SU-DHL-6 (cell line): ENCODE results near the gene LRRC8A.

Experiments
- H2AFZ ChIP-seq: fragments of 200-600 bp; sonication (generic); 2 replicates; pipeline ENCODE4 v1.6.1; 2014; ENCODE audit warnings: low read depth, mild to moderate bottlenecking, moderate library complexity, mixed read lengths, antibody characterized with exemption, low read length; ENCODE audit not compliant: severe bottlenecking
- H3F3A ChIP-seq: fragments of 200-600 bp; shearing (Covaris generic); 2 replicates; pipeline ENCODE4 v1.6.0; 2016; ENCODE audit warnings: antibody characterized with exemption, mild to moderate bottlenecking; ENCODE audit not compliant: insufficient read depth
- H3K27ac ChIP-seq: fragments of 200-600 bp; sonication (generic); 2 replicates; pipeline ENCODE4 v1.5.1; 2016; ENCODE audit warnings: low read depth, mild to moderate bottlenecking, low read length, moderate library complexity, mixed read lengths
- H3K27me3 ChIP-seq: fragments of 200-600 bp; sonication (generic), shearing (Covaris generic); 2 replicates; pipeline ENCODE4 v1.6.0; 2014; ENCODE audit warnings: mild to moderate bottlenecking, low read length
- H3K36me3 ChIP-seq: fragments of 200-600 bp; sonication (generic); 2 replicates; pipeline ENCODE4 v1.6.1; 2014; ENCODE audit warnings: mild to moderate bottlenecking, low read length, mixed read lengths
- H3K4me2 ChIP-seq: fragments of 300-600, 200-600 bp; shearing (Covaris generic), sonication (generic); 2 replicates; pipeline ENCODE4 v1.6.0; 2014; ENCODE audit warnings: low read length, low read depth, mild to moderate bottlenecking; ENCODE audit not compliant: poor library complexity, severe bottlenecking
- H3K4me3 ChIP-seq: fragments of 200-600 bp; sonication (generic); 2 replicates; pipeline ENCODE4 v1.5.1; 2014; ENCODE audit warnings: antibody characterized with exemption, low read length, mild to moderate bottlenecking, mixed read lengths; ENCODE audit not compliant: insufficient read depth, poor library complexity, severe bottlenecking
- H3K79me2 ChIP-seq: fragments of 200-600 bp; sonication (generic); 2 replicates; pipeline ENCODE4 v1.6.1; 2014; ENCODE audit warnings: mild to moderate bottlenecking, low read length, moderate library complexity; ENCODE audit not compliant: insufficient read depth
- H3K9ac ChIP-seq: fragments of 200-600 bp; sonication (generic); 2 replicates; pipeline ENCODE4 v1.7.0; 2014; ENCODE audit warnings: mild to moderate bottlenecking, low read length
- H3K9me2 ChIP-seq: fragments of 200-600 bp; sonication (generic); replicated peaks from 2 replicates; pipeline ENCODE4 v1.6.1; 2014; ENCODE audit warnings: low read length; ENCODE audit not compliant: insufficient read depth
- H3K9me3 ChIP-seq: fragments of 200-600 bp; sonication (generic); 2 replicates; pipeline ENCODE4 v1.6.1; 2014; ENCODE audit warnings: low read length, mixed read lengths; ENCODE audit not compliant: insufficient read depth
- H4K20me1 ChIP-seq: fragments of 200-600 bp; sonication (generic); 2 replicates; pipeline ENCODE4 v1.6.1; 2014; ENCODE audit warnings: low read depth, mild to moderate bottlenecking, antibody characterized with exemption, low read length, moderate library complexity, mixed read lengths
- EZH2phosphoT487 ChIP-seq: fragments of 200-600 bp; sonication (generic), shearing (Covaris generic); conservative IDR thresholded peaks from 2 replicates; pipeline ENCODE4 v1.6.1; 2018; ENCODE audit warnings: mild to moderate bottlenecking, antibody characterized with exemption, low read length, moderate library complexity, mixed read lengths
- TF ChIP-seq, protein P1 (sequence below): fragments of 200-600 bp; sonication (generic); IDR thresholded peaks from one replicate; pipeline ENCODE4 v1.5.1; 2017; ENCODE audit warnings: antibody characterized with exemption, mild to moderate bottlenecking, low read length, moderate library complexity; ENCODE audit not compliant: insufficient read depth, poor library complexity, severe bottlenecking

Gene LRRC8A

DNA sequence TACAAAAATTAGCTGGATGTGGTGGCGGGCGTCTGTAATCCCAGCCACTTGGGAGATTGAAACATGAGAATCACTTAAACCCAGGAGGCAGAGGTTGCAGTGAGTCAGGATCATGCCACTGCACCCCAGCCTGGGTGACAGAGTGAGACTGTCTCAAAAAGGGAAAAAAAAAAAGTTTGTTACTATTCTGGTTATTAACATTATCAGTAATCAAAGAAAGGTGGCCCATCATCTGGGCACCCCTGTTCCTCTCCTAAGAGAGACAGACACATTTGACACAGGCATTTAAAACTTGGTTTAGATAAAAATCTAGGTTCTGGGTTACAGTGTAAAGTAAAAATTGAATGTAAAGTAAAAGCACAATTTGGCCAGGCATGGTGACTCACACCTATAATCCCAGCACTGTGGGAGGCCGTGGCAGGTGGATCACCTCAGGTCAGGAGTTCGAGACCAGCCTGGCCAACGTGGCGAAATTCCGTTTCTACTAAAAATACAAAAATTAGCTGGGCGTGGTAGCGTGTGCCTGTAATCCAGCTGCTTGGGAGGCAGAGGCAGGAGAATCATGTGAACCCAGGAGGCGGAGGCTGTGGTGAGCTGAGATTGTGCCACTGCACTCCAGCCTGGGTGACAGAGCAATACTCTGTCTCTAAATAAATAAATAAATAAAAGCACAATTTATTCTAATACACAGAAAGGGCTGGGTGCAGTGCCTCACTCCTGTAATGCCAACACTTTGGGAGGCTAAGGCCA, 22.1 kb downstream of the LRRC8A start:
- Histone ChIP-seq H3K9me3 (no peaks in the 10 kb centered on the region), H3K27me3 (no peaks in the 10 kb centered on the region), H3K9ac (no peak overlapping the region), H3K4me2 (no peak overlapping the region), H3K4me3 (no peak overlapping the region), H3K27ac (no peak overlapping the region), H3K36me3 (no peaks in the 10 kb centered on the region), H4K20me1 (no peaks in the 10 kb centered on the region), H3K9me2 (no peaks in the 10 kb centered on the region), H3F3A (no peaks in the 10 kb centered on the region), H2AFZ (no peak overlapping the region), H3K79me2 (peaks cover 13% of the 10 kb centered on the region; the same call in 1 of the 2 replicates)
- no peak for TF ChIP-seq EZH2phosphoT487
- TF ChIP-seq, protein P1, sequence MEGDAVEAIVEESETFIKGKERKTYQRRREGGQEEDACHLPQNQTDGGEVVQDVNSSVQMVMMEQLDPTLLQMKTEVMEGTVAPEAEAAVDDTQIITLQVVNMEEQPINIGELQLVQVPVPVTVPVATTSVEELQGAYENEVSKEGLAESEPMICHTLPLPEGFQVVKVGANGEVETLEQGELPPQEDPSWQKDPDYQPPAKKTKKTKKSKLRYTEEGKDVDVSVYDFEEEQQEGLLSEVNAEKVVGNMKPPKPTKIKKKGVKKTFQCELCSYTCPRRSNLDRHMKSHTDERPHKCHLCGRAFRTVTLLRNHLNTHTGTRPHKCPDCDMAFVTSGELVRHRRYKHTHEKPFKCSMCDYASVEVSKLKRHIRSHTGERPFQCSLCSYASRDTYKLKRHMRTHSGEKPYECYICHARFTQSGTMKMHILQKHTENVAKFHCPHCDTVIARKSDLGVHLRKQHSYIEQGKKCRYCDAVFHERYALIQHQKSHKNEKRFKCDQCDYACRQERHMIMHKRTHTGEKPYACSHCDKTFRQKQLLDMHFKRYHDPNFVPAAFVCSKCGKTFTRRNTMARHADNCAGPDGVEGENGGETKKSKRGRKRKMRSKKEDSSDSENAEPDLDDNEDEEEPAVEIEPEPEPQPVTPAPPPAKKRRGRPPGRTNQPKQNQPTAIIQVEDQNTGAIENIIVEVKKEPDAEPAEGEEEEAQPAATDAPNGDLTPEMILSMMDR = no peak

DNA sequence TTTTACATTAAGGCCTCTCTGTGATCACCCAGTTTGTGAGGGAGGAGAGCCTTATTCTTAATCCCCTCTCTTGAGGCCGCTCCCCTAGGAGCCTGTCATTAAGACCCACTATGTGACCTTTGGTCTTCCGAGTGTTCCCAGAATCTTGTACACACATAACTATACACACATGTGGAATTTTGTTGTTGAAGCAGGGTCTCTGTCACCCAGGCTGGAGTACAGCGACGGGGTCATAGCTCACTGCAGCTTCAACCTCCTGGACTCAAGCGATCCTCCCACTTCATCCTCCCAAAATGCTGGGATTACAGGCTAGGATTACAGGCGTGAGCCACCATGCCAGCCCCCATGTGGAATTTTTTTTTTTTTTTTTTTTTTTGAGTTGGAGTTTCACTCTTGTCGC, 24.0 kb downstream of the LRRC8A start:
- H3K9ac ChIP-seq = no peak overlapping the region
- H3K4me2 ChIP-seq = no peak overlapping the region
- no peaks in the 10 kb centered on the region for H4K20me1 ChIP-seq
- peaks cover 15% of the 10 kb centered on the region; the same call in 1 of the 2 replicates for H3K79me2 ChIP-seq
- H3K4me3 ChIP-seq = no peak overlapping the region
- TF ChIP-seq, protein P1 = no peak
- TF ChIP-seq EZH2phosphoT487 = no peak
- no peaks in the 10 kb centered on the region for H3K27me3 ChIP-seq
- H2AFZ ChIP-seq = no peak overlapping the region
- H3F3A ChIP-seq = no peaks in the 10 kb centered on the region
- no peaks in the 10 kb centered on the region for H3K9me3 ChIP-seq
- H3K27ac ChIP-seq = no peak overlapping the region
- no peaks in the 10 kb centered on the region for H3K9me2 ChIP-seq
- H3K36me3 ChIP-seq = no peaks in the 10 kb centered on the region

DNA sequence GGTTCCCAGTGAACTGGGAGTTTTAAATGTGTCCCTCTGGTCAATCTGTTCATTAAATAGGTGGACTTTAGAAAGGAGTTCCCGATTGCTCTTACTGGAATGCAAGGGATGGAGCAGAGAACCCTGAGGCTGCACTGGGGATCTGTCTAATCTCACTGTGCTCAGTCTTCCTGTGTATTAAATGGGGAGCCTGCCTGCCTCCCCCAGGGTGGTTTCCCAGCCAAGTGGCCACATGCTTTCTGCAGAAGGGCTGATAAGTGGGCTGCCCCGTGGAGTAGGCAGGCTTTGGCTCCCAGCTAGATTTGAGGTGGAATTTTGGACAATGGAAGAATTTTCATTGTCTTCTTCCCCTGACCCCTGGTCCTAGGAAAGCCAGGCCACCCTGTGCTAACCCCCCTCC, 24.8 kb downstream of the LRRC8A start:
- TF ChIP-seq EZH2phosphoT487 = no peak
- TF ChIP-seq, protein P1 = no peak
- H3K27me3 ChIP-seq = no peaks in the 10 kb centered on the region
- no peaks in the 10 kb centered on the region for H3K9me3 ChIP-seq
- H3K79me2 ChIP-seq = peaks cover 22% of the 10 kb centered on the region; the same call in 1 of the 2 replicates
- H3K27ac ChIP-seq = no peak overlapping the region
- H3K9me2 ChIP-seq = no peaks in the 10 kb centered on the region
- no peak overlapping the region for H3K9ac ChIP-seq
- H2AFZ ChIP-seq = no peak overlapping the region
- H3F3A ChIP-seq = no peaks in the 10 kb centered on the region
- H3K4me2 ChIP-seq = no peak overlapping the region
- H3K4me3 ChIP-seq = no peak overlapping the region
- H3K36me3 ChIP-seq = no peaks in the 10 kb centered on the region
- H4K20me1 ChIP-seq = no peaks in the 10 kb centered on the region
